ENCODE results near the gene TIGD2. TPM values are rescaled to one million over a fixed set of nuclear protein-coding genes. Genes with fewer than 3 reads are reported as not detected.
A peak's percentile ranks its signal among the peaks of the same experiment; 100 is the strongest.

Gene TIGD2
- total and polyA plus RNA-seq, 2 of the 13 experiments (the other 11 are each of a cell fraction or from before 2014, with no cell fraction given): 3.1 to 15.5 TPM

DNA sequence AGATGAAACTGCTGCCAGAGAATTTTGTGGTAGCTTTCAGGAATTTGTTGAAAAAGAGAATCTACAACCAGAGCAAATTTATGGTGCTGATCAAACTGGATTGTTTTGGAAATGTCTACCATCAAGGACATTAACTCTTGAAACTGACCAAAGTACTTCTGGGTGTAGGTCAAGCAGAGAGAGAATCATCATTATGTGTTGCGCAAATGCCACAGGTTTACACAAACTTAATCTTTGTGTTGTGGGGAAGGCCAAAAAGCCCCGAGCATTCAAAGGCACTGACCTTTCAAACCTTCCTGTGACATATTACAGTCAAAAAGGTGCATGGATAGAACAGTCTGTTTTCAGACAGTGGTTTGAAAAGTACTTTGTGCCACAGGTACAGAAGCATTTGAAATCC is 2.1 kb downstream of the TIGD2 start (continued):
- no peak for TF ChIP-seq ZNF362 (CRISPR knock-in tag; IDR thresholded peaks at IDR 0.05; ENCODE audit: borderline replicate concordance)
- TF ChIP-seq, protein P1, sequence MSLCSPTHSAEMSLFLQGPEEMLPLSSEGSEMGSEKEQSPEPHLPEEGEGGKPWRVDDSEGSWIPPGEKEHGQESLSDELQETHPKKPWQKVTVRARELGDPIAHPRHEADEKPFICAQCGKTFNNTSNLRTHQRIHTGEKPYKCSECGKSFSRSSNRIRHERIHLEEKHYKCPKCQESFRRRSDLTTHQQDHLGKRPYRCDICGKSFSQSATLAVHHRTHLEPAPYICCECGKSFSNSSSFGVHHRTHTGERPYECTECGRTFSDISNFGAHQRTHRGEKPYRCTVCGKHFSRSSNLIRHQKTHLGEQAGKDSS (CRISPR knock-in tag; IDR thresholded peaks at IDR 0.05; ENCODE audit: borderline replicate concordance, low read depth): no peak
- TF ChIP-seq MIER3 (CRISPR knock-in tag; IDR thresholded peaks at IDR 0.05; ENCODE audit: borderline replicate concordance): peak; percentile 68; the same call in 1 of the 2 replicates
- peak; percentile 87 for TF ChIP-seq ZBTB7B (CRISPR knock-in tag; IDR thresholded peaks at IDR 0.05)
- TF ChIP-seq HMG20B (CRISPR knock-in tag; conservative IDR thresholded peaks at IDR 0.05): peak; percentile 65; the same call in 1 of the 2 replicates
- no peak for TF ChIP-seq POLR2AphosphoS5 (IDR thresholded peaks at IDR 0.05; ENCODE audit: low read depth, low read length)
- TF ChIP-seq MATR3 (CRISPR knock-in tag; IDR thresholded peaks at IDR 0.05): no peak
- no peak for TF ChIP-seq ZNF687 (CRISPR knock-in tag; IDR thresholded peaks at IDR 0.05)
- TF ChIP-seq POGZ (CRISPR knock-in tag; IDR thresholded peaks at IDR 0.05): peak; percentile 65; the same call in 1 of the 2 replicates
- TF ChIP-seq FOXA1 (IDR thresholded peaks at IDR 0.05): no peak
- TF ChIP-seq FOXA1 (CRISPR knock-in tag; IDR thresholded peaks at IDR 0.05): peak; percentile 73
- TF ChIP-seq FOXO1 (CRISPR knock-in tag; IDR thresholded peaks at IDR 0.05): peak; percentile 75; the same call in 1 of the 2 replicates
- TF ChIP-seq SRY (CRISPR knock-in tag; IDR thresholded peaks at IDR 0.05): no peak
- TF ChIP-seq ZKSCAN8 (CRISPR knock-in tag; IDR thresholded peaks at IDR 0.05; ENCODE audit: borderline replicate concordance): peak; percentile 69; the same call in 1 of the 2 replicates
- TF ChIP-seq THAP11 (CRISPR knock-in tag; IDR thresholded peaks at IDR 0.05): peak; percentile 39; the same call in 1 of the 2 replicates
- TF ChIP-seq, protein P2, sequence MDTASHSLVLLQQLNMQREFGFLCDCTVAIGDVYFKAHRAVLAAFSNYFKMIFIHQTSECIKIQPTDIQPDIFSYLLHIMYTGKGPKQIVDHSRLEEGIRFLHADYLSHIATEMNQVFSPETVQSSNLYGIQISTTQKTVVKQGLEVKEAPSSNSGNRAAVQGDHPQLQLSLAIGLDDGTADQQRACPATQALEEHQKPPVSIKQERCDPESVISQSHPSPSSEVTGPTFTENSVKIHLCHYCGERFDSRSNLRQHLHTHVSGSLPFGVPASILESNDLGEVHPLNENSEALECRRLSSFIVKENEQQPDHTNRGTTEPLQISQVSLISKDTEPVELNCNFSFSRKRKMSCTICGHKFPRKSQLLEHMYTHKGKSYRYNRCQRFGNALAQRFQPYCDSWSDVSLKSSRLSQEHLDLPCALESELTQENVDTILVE (CRISPR knock-in tag; IDR thresholded peaks at IDR 0.05): peak; percentile 21; the same call in 1 of the 2 replicates
- 0 out of 2 replicates have a peak, but pooled peaks have one; percentile 35 for TF ChIP-seq ZMYM2 (CRISPR knock-in tag; IDR thresholded peaks at IDR 0.05)
- no peak for TF ChIP-seq NFYC (CRISPR knock-in tag; IDR thresholded peaks at IDR 0.05)
- TF ChIP-seq HMGA1 (CRISPR knock-in tag; conservative IDR thresholded peaks at IDR 0.05): no peak
- TF ChIP-seq, protein P3, sequence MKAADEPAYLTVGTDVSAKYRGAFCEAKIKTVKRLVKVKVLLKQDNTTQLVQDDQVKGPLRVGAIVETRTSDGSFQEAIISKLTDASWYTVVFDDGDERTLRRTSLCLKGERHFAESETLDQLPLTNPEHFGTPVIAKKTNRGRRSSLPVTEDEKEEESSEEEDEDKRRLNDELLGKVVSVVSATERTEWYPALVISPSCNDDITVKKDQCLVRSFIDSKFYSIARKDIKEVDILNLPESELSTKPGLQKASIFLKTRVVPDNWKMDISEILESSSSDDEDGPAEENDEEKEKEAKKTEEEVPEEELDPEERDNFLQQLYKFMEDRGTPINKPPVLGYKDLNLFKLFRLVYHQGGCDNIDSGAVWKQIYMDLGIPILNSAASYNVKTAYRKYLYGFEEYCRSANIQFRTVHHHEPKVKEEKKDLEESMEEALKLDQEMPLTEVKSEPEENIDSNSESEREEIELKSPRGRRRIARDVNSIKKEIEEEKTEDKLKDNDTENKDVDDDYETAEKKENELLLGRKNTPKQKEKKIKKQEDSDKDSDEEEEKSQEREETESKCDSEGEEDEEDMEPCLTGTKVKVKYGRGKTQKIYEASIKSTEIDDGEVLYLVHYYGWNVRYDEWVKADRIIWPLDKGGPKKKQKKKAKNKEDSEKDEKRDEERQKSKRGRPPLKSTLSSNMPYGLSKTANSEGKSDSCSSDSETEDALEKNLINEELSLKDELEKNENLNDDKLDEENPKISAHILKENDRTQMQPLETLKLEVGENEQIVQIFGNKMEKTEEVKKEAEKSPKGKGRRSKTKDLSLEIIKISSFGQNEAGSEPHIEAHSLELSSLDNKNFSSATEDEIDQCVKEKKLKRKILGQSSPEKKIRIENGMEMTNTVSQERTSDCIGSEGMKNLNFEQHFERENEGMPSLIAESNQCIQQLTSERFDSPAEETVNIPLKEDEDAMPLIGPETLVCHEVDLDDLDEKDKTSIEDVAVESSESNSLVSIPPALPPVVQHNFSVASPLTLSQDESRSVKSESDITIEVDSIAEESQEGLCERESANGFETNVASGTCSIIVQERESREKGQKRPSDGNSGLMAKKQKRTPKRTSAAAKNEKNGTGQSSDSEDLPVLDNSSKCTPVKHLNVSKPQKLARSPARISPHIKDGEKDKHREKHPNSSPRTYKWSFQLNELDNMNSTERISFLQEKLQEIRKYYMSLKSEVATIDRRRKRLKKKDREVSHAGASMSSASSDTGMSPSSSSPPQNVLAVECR (CRISPR knock-in tag; IDR thresholded peaks at IDR 0.05; ENCODE audit: borderline replicate concordance): peak; percentile 39; the same call in 1 of the 2 replicates

All from HepG2 (cell line).